HG02642 (cell line): Measurements from ENCODE around the gene QRICH1.

Experiments used
- ATAC-seq: cut with Tn5 transposase; IDR thresholded peaks from one replicate; pipeline ENCODE4 v1.9.1; 2021; ENCODE audit warnings: mild to moderate bottlenecking; ENCODE audit not compliant: unreplicated experiment, poor library complexity

Gene QRICH1

GRCh38 chr3:49054344-49054862, 39.5 kb downstream of the QRICH1 start:
- no peak for ATAC-seq

- no peak for ATAC-seq
Observed at GRCh38 chr3:49053543-49053942, 40.3 kb downstream of the QRICH1 start.

GRCh38 chr3:49035281-49035680, 58.6 kb downstream of the QRICH1 start:
- ATAC-seq, result no peak

- ATAC-seq, result no peak
Observed at GRCh38 chr3:49034650-49035049, 59.2 kb downstream of the QRICH1 start.

DNA sequence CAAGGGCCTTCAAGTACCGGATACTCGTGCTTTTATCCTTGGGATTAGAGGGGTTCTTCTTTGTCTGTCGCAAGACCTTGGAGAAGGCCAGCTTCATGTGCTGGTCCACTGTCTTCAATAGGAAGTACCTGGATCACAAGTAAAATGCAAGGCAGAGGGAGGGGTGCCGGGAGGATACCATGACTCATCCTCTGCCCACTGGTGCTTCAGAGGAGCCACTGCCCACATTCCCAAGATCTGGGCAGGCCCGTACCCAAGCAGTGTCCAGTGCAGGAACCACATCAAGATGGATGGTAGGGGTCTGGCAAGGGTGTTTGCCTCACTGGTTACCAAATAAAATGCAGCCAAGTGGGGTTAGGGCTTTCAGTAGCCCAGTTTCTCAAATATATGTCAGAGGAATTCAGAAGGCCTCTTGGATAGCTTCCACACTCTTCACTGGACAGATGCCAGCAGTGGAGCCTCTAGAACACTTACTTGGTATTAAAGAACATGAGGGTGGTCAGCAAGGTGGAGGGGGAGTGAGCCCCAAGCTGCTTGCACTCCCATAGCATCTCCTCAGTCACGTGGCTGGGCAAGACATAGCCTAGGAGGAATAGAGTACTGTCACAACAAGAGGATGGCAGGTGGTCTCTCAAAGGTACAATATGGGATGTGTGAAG, 61.1 kb downstream of the QRICH1 start:
- no peak for ATAC-seq

DNA sequence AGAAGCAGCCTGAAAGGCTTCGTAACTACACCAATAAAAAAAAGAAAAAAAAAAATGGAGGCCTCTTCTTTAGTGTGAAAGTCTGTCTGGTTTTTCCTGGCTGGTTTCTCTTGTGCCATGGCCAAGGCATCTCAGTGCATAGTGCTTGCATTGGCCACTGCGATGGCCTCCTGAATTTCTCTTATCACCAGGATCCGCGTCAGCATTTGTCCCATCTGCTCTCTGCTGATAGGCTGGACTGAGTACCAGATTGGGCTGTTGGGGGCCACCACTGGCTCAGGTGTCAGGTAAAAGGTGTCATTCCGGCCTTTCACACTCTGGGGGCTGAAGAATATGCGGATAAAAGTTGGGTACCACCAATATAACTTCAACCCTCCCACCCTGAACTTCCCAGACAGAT, 63.5 kb downstream of the QRICH1 start:
- ATAC-seq, result no peak

DNA sequence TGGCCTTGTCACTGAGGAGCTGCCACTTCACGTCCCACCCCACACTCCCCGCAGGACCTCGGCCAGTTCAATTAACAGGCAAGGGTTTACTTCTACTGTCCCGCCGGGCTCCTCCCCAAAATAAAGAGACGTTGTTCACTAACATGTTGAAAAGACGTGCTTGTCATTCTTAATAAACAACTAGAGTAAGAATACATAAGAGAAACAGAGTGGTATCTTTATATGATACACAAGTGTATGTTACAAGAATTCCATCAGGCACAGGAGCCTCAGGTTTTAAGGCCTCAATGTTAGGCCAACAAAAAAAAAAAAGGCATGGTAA, 64.3 kb downstream of the QRICH1 start:
- ATAC-seq, result no peak

DNA sequence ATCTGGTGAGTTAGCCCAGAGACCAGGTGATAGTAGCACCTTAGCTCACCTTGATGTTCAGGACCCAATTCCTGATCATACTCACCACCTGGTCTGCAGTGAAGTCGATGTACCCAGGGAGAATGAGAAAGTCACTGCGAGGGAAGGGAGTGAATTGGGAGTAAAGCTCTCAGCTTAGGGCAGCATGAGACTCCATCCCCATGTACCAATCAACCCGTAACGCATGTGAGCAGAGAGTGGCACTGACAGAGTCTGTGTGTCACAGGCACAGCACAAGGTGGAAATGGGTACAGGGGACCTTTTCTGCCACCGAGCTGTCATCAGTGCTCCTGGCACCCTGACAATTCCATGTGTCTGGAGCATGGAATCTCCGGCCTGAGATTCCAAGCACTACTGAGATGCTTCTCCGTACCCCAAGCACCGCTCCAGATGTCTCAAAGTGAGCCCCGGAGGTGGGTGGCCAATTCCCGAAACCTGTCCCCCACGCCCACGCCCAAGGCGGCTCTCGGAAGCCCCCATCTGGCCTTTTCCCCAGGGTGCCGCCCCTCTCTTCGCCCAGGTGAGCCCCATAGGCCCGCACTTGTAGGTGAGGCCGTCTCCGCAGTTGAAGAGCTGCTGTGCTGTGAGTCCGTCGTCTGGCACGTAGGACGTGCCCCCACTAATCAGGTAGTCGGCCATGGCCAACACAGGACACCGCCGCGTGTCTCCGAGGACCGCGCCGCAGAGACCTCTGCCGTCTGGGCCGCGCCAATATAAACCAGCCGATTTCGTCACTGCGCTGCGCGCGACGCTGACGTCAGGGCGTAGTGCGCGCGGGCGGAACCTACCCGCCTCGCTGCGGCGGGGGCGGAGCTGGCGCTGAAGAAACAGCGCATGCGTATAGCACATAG, 65.0 kb downstream of the QRICH1 start, which contains the start of gene IMPDH2:
TSS of gene IMPDH2 (minus strand) at position 726 of the 890 bp plus-strand sequence. CDS start at position 678, 48 bp downstream.
- peak; percentile 92 for ATAC-seq

DNA sequence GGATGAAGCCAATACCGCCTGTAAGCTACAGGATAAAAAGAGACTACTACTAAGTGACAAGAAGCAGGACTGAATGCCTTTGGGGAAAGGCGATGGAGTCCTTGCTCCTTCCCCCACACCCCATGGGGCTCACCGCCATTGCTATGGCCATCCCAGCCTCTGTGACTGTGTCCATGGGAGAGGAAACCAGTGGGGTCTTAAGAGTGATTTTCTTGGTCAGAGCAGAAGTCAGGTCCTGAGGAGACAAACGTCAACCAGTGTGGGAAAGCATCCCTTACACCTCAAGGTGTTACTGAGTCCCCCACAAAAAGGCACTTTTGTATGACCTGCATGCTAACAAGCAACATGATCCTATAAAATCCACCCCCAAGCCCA, 65.6 kb downstream of the QRICH1 start:
- no peak for ATAC-seq

- no peak for ATAC-seq
Observed at GRCh38 chr3:49027634-49028033, 66.2 kb downstream of the QRICH1 start.

DNA sequence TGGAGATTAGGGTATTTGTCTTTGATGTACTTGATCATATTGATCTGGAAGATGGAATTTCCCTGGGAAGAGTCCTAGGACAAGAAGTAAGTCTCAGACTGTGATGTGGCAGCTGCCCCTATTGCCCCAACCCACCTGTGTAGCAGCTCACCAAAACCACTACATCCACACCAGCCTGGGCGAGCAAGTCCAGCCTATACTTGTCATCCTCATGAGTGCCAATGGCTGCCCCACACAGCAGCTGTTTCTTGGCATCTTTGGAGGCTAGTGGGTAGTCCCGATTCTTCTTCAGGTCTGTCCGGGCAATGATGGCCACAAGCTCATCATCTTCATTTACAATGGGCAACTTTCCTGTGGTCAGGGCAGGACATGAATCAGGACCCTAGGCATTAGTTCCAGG, 67.3 kb downstream of the QRICH1 start:
- no peak for ATAC-seq

DNA sequence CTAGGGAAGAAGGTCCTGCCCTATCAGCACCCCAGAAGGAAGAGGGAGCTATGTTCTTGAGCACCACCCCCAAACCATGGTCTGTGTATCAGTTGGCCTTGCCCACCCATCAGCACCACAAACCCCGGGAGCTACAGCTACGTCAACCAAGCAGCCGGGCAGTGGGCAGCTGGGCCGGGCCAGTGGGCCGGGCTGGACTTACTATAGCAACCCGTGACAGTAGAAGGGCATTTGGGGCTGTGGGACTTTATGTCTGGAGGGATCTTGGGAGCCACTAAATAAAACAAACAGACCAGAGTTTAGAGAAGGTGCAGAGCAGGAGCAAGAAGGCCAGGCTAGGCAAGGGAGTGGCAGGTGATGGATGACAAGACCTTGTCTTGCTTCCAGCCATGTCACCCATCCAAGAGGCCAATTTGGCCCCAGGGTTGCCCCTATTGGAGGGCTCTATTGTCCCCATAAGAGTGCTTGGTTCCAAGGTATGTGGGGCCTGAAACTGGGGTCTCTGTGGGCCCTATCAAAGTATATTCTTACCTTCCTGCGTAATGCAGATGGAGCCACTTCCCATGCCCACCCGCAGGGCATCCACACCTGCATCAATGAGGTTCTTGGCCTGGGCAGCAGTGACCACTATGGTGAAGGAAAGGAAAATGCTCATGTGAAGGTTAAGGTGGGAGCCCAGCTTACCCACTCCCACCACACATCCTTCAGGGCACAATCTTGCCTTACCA, 67.9 kb downstream of the QRICH1 start:
- no peak for ATAC-seq

- ATAC-seq, result no peak
Observed at GRCh38 chr3:49025005-49025792, 68.7 kb downstream of the QRICH1 start.

GRCh38 chr3:49024449-49024848, 69.4 kb downstream of the QRICH1 start:
- no peak for ATAC-seq

DNA sequence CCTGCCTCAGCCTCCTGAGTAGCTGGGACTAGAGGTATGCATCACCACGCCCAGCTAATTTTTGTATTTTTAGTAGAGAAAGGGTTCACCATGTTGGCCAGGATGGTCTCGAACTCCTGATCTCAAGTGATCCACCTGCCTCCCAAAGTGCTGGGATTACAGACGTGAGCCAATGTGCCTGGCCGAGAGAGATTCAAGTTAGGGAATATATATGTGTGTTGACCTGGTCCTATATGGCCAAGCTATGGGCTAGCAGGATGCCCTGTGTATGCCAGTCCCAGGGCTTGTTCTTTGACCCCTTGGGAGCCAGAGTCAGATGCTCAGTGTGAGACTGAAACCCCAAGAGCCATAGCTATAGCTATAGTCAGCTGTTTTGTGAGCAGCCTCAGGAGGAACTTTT, 70.1 kb downstream of the QRICH1 start:
- ATAC-seq, result no peak

DNA sequence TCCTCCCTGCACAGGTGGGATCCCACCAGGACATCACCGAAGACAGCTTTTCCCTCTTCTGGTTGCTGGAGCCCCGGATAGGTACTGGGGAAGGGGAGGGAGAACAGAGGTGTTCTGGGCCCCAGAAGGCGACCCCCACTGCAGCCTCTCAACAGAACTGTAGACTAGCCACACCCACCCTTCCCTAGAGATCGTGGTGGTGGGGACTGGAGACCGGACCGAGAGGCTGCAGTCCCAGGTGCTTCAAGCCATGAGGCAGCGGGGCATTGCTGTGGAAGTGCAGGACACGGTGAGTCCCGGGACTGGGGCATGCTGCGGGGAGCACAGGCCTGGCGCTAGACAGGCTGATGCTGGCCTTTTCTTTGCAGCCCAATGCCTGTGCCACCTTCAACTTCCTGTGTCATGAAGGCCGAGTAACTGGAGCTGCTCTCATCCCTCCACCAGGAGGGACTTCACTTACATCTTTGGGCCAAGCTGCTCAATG, 71.1 kb downstream of the QRICH1 start:
- no peak for ATAC-seq

GRCh38 chr3:49021813-49022687, 71.8 kb downstream of the QRICH1 start, which contains the start of gene NDUFAF3:
NDUFAF3 (plus strand) TSS chr3:49022121; CDS start chr3:49022145, 24 bp downstream.
- peak; percentile 62 for ATAC-seq

- ATAC-seq, result peak; percentile 57
Observed at GRCh38 chr3:49021213-49021812, 72.6 kb downstream of the QRICH1 start.
